ENCODE data around the gene KLHL22.

GRCh38 chr22:20469110-20469868, 26.3 kb downstream of the KLHL22 start:
- TF ChIP-seq CTCF (IDR thresholded peaks at IDR 0.05) (no peak), POLR2AphosphoS5 (IDR thresholded peaks at IDR 0.05) (no peak)

Measured in esophagus muscularis mucosa (tissue), 3 donors.